PC-3 (cell line): Measurements from ENCODE around the gene PLEKHH1.

Experiments
- CTCF ChIP-seq: fragments of 300-600 bp; sonication (generic); conservative IDR thresholded peaks from 2 replicates; pipeline ENCODE4 v1.5.1; 2017; ENCODE audit warnings: antibody characterized with exemption, low read depth, mild to moderate bottlenecking, low read length
- EZH2 ChIP-seq: fragments of 300-600 bp; sonication (generic); IDR thresholded peaks from one replicate; pipeline ENCODE4 v1.6.1; 2017; ENCODE audit warnings: antibody characterized with exemption, mild to moderate bottlenecking, low read length; ENCODE audit not compliant: unreplicated experiment

DNA sequence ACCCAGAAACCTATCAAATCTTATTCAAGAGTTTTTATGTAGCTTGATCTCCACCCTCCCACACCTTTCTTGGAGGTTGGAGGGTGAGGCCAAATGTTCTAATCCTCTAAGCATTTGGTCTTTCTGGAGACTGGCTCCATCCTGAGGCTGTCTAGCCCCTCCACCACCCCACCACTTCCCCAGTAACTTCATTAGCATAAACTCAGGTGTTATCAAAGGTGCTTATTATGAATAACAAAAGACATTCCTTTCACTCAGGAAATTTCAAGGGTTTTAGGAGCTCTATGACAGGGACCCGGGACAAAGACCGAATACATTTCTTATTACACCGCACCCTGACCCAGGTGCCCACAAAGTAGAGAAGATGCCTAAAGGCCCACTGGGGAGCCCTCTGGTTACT is 41.8 kb upstream of the PLEKHH1 start:
- TF ChIP-seq CTCF: no peak
- TF ChIP-seq EZH2: no peak
